ENCODE results near the gene KL. TPM values are rescaled to one million over a fixed set of nuclear protein-coding genes. Genes with fewer than 3 reads are reported as not detected.

Gene KL
- total and polyA plus RNA-seq, 10 of the 15 experiments (the other 5 are each of a cell fraction or from before 2014, with no cell fraction given): 0.08 to 2.1 (median 1.4) TPM

GRCh38 chr13:32968793-32969192 lies 47.4 kb upstream of the KL start:
- H3K27me3 ChIP-seq (replicated peaks in 1 of 2; ENCODE audit: control insufficient read depth in 2 of 2, insufficient read depth in 2 of 2, low read length in 1 of 2): no peaks in the 10 kb centered on the region
- no peak overlapping the region for H3K9ac ChIP-seq (ENCODE audit: control insufficient read depth, insufficient read depth, low read length)
- H3K4me3 ChIP-seq: no peak overlapping the region
- no TSS peak for BruUV-seq (replicated peaks)
- 63% methylated on average over 3 of the region's 3 CpGs for WGBS (ENCODE audit: insufficient coverage, insufficient replicate concordance, low lambda C conversion rate, missing lambda C conversion rate)
- no peaks in the 10 kb centered on the region for H3K79me2 ChIP-seq (ENCODE audit: control insufficient read depth, insufficient read depth, low read length)
- ChIA-PET CTCF (no interaction called here), POLR2A (no interaction called here), SMC1A (ENCODE audit: uncharacterized antibody, unreplicated experiment) (interaction anchor here (1.5 to 1.7 kb wide), 3 partner anchors 18 to 139 kb away, joined by 3 to 6 read pairs (median 4); no protein-coding TSS in a partner anchor), RAD21 (ENCODE audit: unreplicated experiment) (interaction anchor here (1.3 to 1.6 kb wide), 2 partner anchors 19 to 48 kb away, joined by 4 to 6 read pairs; no protein-coding TSS in a partner anchor)
- TF ChIP-seq ZBTB40 (IDR thresholded peaks at IDR 0.05; ENCODE audit: borderline replicate concordance) (no peak), TCF3 (IDR thresholded peaks at IDR 0.05; ENCODE audit: borderline replicate concordance, insufficient read depth, low read depth, low read length) (no peak), TAF1 (IDR thresholded peaks at IDR 0.05; ENCODE audit: borderline replicate concordance, low read depth, low read length) (no peak), TCF12 (IDR thresholded peaks at IDR 0.05; ENCODE audit: low read depth, low read length) (no peak), BMI1 (IDR thresholded peaks at IDR 0.05; ENCODE audit: borderline replicate concordance) (no peak), ZNF384 (IDR thresholded peaks at IDR 0.05; ENCODE audit: borderline replicate concordance, low read depth, low read length) (no peak), ZNF24 (IDR thresholded peaks at IDR 0.05) (no peak), SIX5 (IDR thresholded peaks at IDR 0.05; ENCODE audit: low read depth, low read length, severe bottlenecking) (no peak), ZNF622 (IDR thresholded peaks at IDR 0.05) (no peak), BHLHE40 (IDR thresholded peaks at IDR 0.05; ENCODE audit: borderline replicate concordance in 1 of 2, low read depth in 2 of 2, low read length in 1 of 2) (no peak), ATF2 (IDR thresholded peaks at IDR 0.05; ENCODE audit: low read length) (no peak), LARP7 (IDR thresholded peaks at IDR 0.05) (no peak)
- H4K20me1 ChIP-seq (ENCODE audit: control insufficient read depth, insufficient read depth): no peaks in the 10 kb centered on the region
- no peak overlapping the region for H3K27ac ChIP-seq (ENCODE audit: control insufficient read depth, insufficient read depth)
- H3K36me3 ChIP-seq (ENCODE audit: control insufficient read depth in 2 of 2, insufficient read depth in 2 of 2, low read length in 1 of 2): no peaks in the 10 kb centered on the region
- no peaks in the 10 kb centered on the region for H3K9me3 ChIP-seq (replicated peaks; ENCODE audit: control insufficient read depth, insufficient read depth, low read length)
- DNase-seq (ENCODE audit: low read depth, low spot score) (no peak), FAIRE-seq (no peak), ATAC-seq (no peak)
- no peak overlapping the region for H2AFZ ChIP-seq (ENCODE audit: control insufficient read depth, low read depth, low read length)
- H3K4me1 ChIP-seq (ENCODE audit: control insufficient read depth, insufficient read depth, low read length): no peaks in the 10 kb centered on the region
- in situ Hi-C loops (cut with MboI): no loop called here
- intact Hi-C loops (cut with micrococcal nuclease; ENCODE audit: unreplicated experiment): no loop called here
- no peak overlapping the region for H3K4me2 ChIP-seq (ENCODE audit: control insufficient read depth, insufficient read depth)

All from GM12878 (cell line).